Stimulated activated CD4-positive, alpha-beta T cell treated with anti-CD3 and anti-CD28 coated beads, Interleukin-15, amount 100 ng/mL, for 24 hours (primary cell): ENCODE data around the gene NKAIN2.

Experiments
- DNase-seq: peaks from one replicate; pipeline ENCODE4 v3.0.0-alpha.2; 2020

NKAIN2 gene

DNA sequence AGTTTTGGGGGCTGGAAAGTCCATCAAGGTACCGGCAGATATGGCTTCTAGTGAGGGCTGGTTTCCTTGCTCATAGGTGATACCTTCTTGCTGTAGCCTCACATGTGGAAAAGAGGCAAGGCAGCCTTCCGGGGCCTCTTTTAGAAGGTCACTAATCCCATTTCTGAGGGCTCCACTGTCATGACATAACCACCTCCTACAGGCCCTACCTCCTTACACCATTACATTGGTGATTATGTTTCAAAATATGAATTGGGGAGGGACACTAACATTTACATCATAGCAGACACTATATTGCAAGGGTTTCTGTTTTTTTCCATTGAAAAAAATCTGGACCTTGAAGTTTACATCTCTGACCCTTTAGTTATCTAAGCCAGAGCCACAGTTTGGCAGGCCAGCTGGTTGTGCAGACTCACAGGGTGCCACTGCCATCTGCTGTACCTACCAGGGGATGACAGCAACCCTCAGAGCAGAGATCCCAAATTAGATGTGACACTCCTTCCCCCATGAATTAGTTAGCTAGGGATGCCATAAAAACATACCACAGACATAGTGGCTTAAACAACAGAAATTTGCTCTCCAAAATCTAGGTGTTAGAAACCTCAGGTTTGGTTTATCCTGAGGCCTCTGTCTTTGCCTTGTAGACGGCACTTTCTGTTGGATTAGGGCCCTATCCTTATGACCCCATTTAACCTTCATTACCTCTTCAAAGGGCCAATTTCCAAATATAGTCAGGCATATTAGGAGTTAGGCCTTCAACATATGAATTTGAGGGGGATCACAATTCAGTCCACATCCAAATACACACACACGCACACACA is 992.2 kb downstream of the NKAIN2 start:
- DNase-seq: no peak

DNA sequence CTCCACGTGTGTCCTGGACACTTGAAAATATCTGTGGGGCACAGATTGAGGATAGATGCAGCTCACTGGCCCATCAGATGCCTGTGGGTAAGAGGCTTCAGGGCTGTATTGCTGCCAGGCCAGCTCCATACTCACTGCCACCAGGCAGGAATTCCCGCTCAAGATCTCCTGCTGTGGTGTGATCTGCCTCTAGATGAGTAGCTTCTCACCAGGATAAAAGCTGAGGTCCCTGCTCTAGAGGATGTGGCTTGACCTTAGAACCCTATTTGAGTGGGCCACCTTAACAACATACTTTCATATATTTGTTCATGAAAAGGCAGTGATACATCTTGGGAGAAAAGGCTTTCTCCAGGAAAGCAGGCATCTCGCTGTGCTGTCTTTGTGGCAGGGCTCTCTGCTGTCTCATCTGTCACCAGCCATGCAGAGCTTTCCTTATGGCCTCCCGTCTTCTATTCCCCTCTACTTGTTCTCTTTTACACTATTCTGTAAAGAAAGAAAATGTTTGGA is 992.9 kb downstream of the NKAIN2 start:
- DNase-seq: no peak

DNA sequence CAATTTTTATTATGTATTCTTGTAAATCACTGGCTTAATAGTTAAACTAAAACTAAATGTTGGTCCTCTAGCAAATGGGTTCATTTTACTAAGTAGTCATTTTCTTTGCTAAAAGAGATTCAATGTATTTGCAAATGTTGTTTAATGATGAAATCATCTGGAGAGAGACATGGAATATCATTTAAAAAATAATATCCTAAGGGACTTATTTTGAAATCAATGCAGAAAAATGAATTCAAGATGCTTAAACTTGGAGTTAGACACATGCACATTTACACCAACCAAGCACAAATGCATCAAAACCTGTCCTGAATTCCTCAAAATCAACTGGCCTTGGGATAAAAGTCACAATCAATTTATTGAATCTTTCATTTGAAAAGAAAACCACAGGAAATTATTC is 993.6 kb downstream of the NKAIN2 start:
- DNase-seq: no peak

DNA sequence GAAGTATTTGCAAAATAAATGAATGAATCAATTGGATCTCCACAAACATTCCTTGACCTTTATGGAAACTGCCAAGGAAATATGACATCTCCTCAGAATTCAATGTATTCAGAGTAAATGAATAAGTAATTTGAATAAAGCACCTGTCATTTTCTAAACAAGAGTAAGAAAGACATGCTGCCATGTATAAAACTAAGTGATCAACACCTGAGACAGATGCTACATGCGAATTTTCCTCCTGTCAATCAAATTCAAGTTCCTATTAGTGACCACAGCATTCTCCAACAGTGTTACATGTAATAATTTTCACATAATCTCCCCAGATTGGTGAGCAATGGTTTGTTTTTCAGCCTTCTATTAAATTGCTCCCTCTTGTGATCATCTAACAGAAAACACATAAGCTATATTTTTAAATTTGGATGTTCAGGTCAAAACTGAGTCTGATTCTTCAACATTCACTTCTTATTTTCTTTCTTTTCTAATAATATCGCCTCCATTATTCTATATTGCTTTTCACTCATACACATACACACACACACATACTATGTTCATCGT is 995.4 kb downstream of the NKAIN2 start:
- DNase-seq: no peak

DNA sequence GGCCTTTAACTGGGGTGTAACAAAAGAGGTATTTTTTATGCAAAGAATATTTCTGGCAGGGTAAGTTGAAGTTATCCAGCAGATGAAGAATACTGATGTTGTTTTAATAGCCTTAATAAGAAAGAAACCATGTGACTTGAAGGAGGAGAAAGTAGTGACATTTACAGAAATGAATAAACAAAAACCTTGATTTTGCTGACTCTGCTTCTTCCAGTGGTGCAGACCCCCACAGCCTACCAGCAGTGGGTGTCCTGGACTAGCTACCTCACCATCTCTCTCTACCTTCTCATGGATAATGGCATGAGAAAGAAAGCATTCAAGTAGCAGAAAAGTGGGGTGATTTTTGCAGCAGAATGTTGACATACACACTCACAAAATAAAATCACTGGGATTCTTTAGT is 996.0 kb downstream of the NKAIN2 start:
- no peak for DNase-seq

DNA sequence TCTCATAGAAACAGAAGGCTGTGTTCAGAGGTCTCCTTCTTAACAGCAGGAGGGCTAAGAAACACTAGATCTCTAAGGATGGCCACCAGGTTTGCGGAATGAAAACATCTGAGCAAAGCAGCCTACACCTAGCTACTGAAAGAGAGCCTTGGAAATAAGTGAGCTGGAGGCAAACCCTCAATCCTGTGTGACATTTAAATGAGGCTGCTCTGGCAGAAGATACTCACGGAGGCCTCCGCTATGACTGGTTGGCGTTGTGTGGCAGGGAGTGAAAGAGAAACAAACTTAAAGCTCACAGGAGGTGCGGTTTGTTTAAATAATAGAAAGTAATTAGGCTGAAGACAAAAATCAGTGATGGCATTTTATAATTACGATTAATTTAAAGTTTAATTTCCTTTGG is 996.6 kb downstream of the NKAIN2 start:
- DNase-seq: no peak

DNA sequence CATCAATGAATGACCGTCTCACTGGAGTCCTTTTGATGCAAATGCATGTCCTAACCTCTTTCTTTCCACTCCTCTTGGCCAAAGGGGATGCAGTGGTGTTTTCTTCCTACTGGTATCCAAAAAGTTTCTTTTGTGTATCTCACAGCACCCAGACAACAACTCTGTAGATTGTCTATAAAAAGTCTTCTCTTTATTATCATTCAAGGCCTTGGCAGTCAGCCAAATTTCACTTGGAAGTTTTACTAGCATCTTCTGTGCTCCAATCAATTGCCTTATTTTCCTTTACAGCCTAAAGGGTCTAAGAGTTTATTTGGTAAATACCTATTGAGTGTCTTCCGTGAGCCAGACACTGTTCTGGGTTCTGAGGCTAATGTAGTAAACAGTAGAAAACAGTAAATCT is 1008.4 kb downstream of the NKAIN2 start:
- DNase-seq: no peak

DNA sequence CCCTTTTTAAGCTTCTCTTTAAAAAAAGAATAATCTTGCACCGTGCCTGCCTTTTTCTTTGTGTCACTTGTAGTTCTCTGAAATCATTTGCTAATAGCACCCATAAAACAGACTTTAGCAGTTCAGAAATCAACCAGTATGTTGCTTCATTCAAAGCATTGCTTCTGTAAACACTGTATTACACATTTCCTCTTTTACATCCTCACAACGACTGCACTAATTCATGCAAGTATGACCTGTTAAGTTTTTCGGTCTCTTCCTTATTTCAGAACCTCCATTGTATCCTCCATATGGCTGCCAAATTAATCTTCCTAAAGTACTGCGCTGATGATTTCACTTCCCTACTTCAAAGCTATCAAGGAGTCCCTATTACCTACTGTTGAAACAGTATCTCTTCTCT is 1015.7 kb downstream of the NKAIN2 start:
- no peak for DNase-seq

DNA sequence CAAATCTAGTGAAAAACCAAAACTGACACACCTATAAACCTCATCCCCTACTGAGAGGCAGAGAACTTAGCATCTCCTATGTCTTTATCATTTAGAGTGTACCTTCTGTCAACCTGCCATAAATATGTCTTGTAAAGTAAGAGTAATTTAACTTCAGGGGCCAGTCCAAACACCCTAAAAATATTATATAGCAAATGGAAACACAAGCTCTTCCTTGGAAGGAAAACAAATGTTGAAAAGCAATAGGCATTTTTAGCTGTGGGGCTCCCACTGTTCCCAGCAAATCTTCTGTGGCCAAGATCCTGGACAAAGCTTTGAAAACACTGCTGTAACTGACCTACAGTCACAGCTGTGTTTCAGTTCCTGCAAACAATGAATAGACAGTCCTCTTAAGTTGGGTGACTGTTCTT is 1018.5 kb downstream of the NKAIN2 start:
- no peak for DNase-seq

DNA sequence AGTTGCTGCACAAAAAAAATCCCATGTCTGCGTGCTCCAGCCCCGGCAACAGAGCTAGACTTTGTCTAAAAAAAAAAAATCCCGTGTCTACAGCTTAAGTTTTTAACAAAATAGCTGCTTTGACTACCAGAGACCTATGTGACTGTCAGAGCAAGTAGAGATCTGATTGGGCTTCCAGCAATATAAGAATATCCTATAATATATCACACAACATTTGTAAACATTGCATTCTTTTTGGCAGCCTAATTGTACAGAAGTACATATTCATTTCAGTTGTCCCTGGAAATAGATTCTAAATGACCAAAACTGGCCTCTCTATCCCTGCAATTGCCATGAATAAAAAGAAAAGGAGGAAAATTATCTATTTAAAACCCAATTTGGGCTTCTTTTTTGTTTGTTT is 1019.1 kb downstream of the NKAIN2 start:
- DNase-seq: no peak

DNA sequence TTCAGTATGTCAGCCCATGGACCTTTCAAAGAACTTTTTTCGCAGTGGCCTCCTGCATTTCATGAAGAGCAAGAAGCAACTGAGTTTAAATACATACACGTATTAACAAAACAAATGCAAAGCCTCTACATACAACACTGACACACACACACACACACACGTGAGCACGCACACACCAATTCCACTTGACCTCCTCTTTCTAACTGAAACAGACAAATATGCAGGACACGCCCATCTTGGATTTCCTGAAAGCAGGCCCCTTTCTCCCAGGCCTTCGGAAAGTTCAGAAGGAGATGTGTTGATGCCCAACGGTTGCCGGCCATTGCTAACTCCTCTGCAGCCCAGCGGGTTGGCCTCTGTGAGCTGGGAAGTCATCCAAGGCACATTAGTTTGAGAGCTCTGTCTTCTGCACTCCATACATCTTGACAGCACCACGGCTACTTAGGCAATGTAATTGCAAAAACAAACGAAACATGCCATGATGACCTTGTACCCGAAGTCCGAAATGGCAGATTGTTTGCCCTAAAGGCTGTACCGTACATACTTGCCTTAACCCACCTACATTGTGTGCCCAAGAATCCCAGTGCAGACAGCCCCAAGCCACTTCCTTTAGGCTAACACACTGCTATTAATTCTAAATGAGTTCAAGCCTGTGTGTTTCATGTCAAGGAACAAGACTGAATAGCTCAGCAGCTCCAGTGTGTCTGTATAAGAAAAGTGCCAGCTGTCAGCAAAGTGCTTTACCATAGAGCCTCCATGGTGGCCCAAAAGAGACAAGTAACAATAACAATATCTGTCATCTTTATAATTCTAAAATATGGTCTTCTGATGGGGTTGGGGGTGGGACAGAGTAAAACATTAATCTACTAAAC is 1019.8 kb downstream of the NKAIN2 start:
- no peak for DNase-seq

DNA sequence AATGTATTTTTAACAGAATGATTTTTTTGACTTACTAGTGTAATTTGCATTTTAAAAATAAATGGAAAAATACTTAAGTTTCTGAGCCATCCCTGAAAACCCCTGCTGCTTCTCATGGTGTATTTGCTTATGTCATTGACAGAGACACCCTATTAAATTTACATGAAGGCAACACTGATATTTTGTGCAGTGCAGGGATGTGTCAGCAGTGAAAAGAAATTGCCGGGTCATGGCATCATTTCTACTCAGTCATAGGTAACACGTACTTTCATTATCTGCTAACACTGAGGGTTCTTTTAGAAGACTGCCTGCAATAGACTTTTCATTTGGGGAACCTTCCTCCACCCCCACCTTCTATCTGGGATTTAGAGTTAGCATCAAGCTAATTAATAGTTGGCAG is 1021.9 kb downstream of the NKAIN2 start:
- DNase-seq: no peak

DNA sequence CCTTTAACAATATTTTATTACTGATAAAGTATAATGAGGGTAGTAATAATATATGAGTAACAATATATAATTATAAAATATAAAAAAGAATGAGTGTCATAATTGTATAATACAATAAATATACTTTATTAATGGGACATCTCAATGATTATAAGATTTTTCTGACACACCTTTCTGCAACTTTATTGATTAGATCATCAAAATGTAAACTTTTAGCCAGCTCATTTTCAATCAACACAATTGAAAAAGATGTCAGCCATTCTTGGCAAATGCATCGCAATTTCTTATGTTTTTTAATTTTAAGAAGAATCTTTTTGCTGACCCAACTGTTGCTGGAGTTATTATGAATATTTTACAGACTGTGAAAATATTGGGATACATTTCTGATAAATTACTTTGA is 1026.2 kb downstream of the NKAIN2 start:
- no peak for DNase-seq

DNA sequence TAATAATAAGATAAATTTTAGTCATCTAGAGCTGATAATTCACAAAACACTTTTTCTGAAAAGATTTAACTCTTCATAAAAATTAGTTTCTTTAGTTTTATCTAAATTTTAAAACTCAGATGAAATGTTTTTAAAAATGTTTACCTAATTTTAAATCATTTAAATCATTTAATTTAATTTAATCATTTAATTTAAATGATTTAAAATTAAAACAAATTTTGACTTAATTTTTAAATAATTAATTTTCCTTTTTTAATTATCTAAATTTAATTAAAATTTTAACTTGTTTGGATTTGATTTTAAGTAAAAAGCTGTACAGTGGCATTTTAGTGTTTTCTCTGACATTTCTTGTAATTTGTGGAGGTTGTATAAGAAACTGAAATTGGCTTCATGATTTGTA is 1026.8 kb downstream of the NKAIN2 start:
- DNase-seq: no peak

DNA sequence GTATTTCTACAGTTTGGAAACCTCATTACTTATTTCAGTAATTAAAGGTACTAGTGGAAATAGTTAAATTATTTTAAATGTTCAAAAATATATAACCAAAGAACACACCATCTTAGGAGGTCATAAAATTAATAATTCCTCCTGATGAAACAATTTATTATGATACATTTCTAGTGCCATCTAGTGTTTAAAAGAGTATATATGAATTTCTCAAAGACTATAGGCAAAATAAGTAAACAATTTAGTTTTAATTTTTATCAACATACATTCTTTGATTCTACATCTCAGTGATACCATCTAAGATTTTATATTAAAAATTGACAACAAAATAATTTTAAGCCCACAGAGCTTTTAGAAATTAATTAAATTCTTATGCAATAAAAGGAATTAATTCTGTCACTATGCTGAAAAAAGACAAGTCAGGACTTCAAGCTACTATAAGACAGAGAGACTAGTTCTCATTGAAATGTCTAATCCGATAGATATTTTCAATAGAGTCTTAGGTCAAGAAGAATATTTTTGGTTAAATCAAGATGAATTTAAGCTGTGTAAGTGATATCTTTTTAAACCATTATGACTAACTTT is 1050.8 kb downstream of the NKAIN2 start:
- no peak for DNase-seq

DNA sequence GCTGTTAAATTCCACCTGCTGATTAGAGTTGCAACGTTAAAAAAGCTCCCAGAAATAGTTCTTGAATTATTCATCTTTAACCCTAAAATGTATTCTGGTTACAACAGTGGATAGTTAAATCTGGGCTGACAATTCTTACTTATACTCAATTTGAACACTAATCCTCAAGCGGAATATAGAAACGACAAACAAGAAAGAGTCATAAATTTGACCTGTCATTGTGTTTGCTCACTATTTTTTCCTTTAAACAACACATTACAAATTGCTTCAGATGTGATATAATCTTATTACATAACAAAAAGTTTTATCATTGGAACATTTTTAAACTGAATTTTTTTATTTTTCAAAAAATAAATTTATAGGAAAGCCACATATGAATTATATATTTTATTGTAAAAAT is 1054.1 kb downstream of the NKAIN2 start:
- DNase-seq: no peak

DNA sequence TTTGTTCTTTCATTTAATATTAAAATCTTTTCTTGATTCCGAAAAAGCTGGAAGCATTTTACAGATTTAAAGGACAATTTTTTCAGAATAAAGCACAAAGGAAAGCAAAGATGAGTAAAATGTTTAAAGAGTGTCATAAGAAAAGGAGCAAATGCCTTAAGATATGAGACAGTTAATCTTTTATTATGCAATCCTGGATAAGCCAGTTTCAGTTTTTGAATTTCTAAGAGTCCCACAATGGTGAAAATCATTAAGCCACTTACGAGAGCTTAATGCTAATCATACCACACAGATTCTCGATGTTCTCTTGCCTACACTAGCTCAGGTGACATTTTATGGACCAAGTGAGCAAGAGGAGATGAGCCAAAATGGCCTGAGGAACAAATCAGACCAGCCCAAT is 1054.9 kb downstream of the NKAIN2 start:
- no peak for DNase-seq

DNA sequence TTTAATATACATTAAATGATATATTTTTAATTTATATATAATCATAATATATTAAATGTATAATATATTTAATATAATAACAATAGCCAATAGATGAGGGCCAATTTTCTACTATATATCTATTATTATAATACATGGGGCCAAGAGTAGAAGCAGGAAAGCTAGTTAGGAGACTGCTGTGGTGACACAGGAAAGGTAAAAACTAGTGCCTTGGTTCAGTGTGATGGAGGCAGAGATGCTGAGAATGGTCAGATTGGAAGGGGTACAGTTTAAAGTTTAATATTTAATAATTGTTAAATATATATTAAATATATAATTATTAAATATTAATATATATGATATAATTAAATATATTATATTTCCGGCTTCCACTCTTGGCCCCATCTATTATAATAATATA is 1055.7 kb downstream of the NKAIN2 start:
- no peak for DNase-seq

DNA sequence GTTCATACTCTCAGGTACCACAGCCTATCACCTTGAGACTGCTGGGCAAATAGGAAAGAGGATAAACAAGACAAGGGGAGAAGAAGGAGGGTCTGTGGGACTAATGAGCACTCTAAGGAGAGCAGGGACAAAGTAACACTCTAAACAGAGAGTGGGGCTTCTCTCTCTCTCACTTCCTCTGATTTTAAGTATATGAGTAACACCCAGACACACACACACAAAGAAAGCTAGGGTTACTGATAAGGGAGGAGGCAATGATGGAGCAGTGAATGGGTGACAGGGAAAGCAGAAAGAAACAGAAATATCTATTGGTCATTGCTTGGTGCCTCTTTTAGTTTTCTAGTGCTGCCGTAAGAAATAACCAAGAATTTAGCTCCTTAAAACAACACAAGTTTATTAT is 1062.4 kb downstream of the NKAIN2 start:
- no peak for DNase-seq

DNA sequence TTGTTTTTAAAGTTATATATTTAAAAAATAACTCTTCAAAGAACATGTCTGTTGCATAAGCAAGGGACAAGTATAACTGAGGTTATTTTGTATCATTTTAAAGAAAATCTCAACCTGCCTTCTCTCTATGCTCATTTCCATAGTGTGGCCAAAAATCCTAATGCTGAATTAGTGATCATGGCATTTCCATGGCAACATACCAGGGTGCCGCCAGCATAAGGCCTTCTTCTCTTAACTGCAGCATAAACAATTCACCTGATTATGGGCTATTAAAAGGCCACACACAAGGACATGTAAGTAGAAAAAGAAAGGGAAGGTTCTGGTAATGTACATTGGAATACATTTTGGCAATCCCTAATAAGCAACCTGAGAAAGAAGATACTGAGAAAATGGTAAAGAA is 1063.5 kb downstream of the NKAIN2 start:
- DNase-seq: no peak

DNA sequence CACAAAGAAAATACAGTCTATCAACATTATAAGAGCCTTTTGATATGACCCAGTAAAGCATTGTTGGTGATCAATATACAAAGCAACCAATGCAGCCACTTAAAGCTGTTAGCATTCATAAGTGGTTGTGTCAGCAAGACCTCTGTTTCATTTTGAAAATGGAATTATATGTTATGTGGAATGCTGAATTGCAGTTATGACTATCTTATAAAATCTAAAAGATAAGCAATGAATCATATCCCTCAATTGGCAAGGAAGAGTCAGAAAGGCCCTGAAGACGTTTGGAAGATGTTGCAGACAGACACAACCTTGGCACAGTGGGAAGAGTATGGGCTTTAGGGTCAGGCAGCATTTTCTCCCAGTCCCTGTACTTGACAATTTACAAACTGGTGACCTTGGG is 1064.8 kb downstream of the NKAIN2 start:
- DNase-seq: no peak

DNA sequence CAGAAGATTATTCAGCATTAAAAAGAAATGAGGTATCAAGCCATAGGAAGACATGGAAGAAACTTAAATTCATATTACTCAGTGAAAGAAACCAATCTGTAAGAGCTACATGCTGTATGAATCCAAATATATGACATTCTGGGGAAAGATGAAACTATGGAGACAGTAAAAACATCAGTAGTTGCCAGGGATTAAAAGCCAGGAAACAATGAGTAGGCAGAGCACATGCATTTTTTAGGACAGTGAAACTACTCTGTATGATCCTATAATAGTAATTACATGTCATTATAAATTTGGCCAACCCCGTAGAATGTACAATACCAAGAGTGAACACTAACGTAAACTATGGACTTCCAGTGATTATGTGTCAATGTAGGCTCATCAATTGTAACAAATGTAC is 1065.8 kb downstream of the NKAIN2 start:
- DNase-seq: no peak
